Activated CD8-positive, alpha-beta memory T cell treated with anti-CD3 and anti-CD28 coated beads for 4 hours (primary cell): Measurements from ENCODE around the gene MTMR12.
"Not testable (repeated sequence)": the region's sequence is repeated elsewhere in the genome, so short reads cannot be mapped to it uniquely, and the experiment has no call there.

Experiments
- DNase-seq, 2 donors: peaks; one replicate each; pipeline ENCODE4 v3.0.0-alpha.2; 2020; ENCODE audit warnings: low read depth in 2 of 2

The MTMR12 gene

GRCh38 chr5:32325616-32326015, 12.9 kb upstream of the MTMR12 start:
- no peak for DNase-seq

DNA sequence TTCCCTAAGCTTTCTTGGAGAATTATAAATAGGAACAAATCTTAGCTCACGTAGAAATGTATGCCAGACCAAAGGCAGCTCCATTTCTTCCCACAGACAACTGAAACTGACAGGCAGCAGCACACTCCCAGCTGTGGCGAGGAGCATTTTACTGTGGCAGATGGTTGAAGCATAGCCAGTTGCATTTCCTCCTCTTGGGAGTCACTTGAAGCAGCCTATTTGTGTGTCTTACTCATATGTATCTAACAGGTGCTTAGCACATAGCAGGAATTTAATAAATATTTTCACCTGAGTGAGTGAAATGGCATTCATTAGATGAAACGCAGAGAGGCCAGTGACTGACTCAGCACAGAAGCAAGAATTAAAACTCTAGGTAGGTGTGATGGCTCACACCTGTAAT, 12.3 kb upstream of the MTMR12 start:
- DNase-seq = no peak

GRCh38 chr5:32323741-32324140, 11.0 kb upstream of the MTMR12 start:
- DNase-seq = no peak

GRCh38 chr5:32322882-32323281, 10.1 kb upstream of the MTMR12 start:
- DNase-seq = no peak

GRCh38 chr5:32321787-32322186, 9.0 kb upstream of the MTMR12 start:
- DNase-seq = not testable (repeated sequence)

DNA sequence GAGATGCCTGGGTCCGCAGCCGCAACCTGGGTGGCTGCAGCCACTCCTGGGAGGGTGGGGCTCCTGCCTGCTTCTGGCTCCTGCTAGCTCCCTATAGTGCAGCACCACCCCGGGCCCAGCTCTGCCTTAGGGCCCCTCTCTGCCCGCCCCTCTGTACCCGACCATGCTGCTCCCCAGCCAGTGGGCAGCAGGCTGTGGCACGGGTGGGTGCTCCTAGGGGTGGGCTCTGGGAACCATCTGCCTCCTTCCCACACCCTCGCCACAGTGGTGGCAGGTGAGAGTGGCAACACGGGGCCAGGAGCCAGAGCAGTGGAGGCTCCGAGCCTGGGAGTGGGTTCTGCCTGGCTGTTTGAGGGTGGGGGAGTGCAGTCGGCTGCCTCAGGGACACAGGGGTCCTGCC, 7.8 kb upstream of the MTMR12 start:
- no peak for DNase-seq

- DNase-seq = no peak
These were observed 7.3 kb upstream of the MTMR12 start for GRCh38 chr5:32319926-32320543.

DNA sequence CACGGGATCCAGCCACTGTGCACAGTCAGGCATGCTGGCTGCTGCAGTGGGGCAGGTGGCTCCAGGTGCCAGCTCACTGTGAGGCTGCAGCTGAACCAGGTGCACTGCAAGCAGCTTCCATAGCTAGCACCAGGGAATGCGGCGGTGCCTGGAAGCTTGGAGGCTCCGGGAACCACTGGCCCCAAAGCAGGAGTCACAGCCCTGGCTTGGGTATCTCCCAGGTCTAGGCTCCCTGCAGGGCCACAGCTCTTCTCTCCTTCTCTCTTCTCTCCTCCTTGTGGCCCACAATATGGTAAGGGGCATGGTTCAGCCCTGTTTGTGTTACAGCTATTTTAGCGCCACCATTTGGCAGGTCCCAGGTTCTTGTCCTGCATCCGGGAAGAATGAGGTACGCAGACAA, 6.7 kb upstream of the MTMR12 start:
- no peak for DNase-seq

GRCh38 chr5:32317041-32317440, 4.3 kb upstream of the MTMR12 start:
- DNase-seq = no peak

GRCh38 chr5:32315221-32316014, 2.7 kb upstream of the MTMR12 start:
- no peak for DNase-seq

GRCh38 chr5:32314658-32315057, 1.9 kb upstream of the MTMR12 start:
- no peak for DNase-seq

GRCh38 chr5:32314152-32314488, 1.4 kb upstream of the MTMR12 start:
- DNase-seq = not testable (repeated sequence)

GRCh38 chr5:32312197-32312594, 543 bp downstream of the MTMR12 start:
- DNase-seq = no peak

GRCh38 chr5:32311404-32312196, 1.1 kb downstream of the MTMR12 start:
- no peak for DNase-seq

DNA sequence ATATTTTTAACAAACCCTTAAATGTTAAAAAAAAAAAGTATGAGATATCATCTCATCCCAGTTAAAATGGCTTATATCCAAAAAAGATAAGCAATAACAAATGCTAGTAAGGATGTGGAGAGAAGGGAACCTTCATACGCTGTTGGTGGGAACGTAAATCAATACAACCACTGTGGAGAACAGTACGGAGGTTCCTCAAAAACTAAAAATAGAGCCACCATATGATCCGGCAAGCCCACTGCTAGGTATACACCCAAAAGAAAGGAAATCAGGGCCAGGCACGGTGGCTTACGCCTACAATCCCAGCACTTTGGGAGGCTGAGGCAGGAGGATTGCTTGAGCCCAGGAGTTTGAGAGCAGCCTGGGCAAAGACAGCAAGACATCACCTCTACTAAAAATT, 3.0 kb downstream of the MTMR12 start:
- DNase-seq = no peak

- no peak for DNase-seq
These were observed 3.8 kb downstream of the MTMR12 start for GRCh38 chr5:32308946-32309345.

- no peak for DNase-seq
These were observed 5.0 kb downstream of the MTMR12 start for GRCh38 chr5:32307769-32308194.

- DNase-seq = no peak
These were observed 8.1 kb downstream of the MTMR12 start for GRCh38 chr5:32304622-32305021.

GRCh38 chr5:32303755-32304120, 9.0 kb downstream of the MTMR12 start:
- DNase-seq = no peak

DNA sequence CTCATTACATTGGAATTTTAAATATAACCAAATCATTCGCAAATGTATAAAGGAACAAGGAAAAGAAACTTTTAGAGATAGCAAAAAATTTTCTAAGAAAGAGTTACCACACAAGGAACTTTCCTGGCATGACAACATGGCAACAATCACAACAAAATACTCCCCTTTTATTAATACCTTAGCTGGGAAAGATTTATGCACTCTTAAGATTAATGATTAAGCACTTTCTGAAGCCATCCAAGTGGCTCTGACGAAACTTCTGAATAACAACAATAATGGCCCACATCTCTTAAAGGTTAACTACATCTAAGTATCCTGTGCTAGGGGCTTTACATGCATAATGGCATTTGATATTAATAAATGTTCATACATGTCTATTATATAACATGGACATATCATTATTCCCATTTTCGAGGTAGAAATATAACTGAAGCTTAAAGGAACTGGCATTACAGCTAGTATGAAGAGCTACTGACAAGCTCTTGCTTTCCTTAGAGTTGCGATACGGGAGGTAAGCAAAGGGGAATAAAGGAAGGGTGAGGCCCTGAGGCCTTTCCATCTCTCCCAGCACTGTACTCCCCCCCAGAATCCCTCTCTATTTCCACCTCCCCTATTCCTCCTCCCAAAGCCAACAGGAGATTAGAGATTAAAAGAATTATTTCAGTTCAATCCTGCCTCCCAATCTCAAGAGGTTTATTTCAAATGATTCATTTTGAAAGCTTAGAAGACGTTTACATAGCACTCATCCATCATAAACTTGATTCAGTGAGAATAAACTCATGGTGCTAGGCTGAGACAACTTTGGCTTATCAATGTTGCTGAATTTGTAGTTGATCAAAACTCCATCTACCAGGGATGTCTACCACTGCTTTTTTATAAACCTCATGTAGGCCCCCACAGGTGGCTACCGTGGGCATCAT, 9.6 kb downstream of the MTMR12 start:
- DNase-seq = no peak

DNA sequence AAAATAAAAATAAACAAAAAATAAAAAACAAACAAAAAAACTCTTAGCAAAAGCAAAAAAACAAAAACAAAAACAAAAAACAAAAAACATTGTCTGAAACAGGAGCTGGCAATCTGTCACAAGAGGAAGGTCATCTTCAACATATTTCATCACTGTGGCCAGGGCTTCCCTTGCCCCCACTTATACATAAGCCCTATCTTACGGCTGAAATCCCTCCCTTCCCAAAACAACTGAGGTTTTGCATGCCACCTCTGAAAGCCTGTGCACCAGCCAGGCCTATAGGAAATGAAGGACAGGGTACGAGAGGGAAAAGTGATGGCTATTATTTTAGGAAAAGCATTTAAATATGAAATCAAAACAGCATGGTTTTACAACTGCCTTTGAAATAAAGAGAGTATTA, 10.8 kb downstream of the MTMR12 start:
- DNase-seq = no peak
